ENCODE results near the gene NRXN2.
"Not testable (repeated sequence)": the region's sequence is repeated elsewhere in the genome, so short reads cannot be mapped to it uniquely, and the experiment has no call there.

NRXN2 gene

DNA sequence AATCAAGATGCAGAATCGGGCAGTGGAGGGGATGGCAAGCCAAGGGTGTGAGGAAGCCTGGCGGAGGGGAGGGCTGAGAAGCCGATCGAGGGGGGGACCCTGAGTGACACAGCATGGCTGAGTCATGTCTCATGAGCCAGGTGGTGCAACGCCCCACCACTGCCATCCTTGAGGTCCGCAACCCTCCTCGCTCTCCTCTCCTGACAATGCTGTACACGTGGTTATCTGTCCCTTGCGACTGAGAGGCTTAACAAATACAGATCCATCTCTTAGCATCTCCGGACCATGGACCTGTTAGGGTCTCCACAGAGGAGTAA, 117.8 kb downstream of the NRXN2 start:
- DNase-seq (ENCODE audit: low spot score) = no peak

DNA sequence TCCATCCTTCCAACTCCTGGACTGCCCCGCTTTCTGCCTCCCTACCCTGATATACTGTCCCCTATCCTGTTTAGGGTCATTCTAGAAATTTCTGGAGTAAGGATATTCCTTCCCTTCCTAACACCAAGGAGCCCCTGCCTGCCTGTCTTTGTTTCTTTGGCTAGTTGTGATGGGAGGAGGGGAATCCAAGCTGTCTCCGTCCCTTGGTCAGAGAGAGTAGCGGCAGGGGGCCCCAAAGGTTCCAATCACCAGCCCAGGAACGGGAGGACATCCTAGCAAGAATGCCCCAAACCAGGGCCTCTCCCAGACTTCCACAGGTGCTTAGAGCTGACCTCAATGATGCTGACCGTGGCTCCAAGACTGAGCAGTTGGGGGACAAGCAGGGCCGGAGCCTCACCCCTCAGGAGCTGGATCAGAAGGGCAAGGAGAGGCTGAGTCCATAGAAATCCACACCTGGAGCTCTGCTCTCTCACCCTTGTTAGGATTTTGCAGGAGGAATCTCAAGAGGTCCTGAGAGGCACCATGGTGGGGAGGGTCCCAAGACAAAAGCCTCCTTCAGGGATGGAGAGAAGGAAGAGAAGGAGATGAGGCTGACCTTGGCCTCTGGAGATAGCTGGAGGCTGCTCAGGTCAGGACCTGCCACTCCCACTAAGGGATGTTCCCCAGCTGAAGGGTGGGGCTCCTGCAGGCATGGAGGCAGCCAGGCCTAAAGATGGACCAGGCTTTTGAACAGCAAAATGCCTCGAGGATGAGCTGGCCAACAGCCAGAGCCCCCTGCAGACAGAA, 118.3 kb downstream of the NRXN2 start:
- DNase-seq (ENCODE audit: low spot score) = no peak

DNA sequence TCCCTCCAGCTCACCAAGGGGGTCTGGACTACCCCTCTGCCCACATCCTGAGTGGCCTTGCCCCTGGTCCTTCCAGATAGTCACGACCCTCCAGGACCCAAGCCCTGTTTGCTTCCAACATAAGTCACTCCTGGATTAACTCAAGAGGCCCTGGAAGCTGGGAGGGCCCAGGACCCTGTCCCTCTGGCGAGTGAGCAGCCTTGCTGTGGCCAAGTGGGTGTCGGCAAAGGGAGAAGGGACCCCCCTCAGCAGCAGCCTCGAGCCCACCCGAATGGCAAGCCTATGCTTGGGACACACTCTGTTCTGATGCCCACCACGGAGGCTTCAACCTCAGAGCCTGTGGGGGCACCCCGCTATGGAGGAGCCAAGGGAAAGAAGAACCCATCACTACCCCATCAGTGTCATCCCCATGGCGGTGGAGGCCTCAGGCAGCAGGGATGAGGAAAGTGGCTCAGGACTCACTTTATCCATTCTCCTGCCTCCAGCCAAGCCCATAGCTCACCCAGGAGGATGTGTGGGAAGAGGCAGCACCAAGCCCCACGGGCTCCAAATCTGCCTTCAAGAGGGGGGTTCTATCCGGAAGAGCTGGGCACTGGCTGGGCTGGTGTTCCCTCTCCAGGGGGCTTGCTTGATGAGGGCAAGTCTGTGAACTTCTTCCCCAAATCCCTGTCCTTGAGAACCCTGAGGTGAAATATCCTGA, 119.4 kb downstream of the NRXN2 start:
- DNase-seq (ENCODE audit: low spot score) = no peak

DNA sequence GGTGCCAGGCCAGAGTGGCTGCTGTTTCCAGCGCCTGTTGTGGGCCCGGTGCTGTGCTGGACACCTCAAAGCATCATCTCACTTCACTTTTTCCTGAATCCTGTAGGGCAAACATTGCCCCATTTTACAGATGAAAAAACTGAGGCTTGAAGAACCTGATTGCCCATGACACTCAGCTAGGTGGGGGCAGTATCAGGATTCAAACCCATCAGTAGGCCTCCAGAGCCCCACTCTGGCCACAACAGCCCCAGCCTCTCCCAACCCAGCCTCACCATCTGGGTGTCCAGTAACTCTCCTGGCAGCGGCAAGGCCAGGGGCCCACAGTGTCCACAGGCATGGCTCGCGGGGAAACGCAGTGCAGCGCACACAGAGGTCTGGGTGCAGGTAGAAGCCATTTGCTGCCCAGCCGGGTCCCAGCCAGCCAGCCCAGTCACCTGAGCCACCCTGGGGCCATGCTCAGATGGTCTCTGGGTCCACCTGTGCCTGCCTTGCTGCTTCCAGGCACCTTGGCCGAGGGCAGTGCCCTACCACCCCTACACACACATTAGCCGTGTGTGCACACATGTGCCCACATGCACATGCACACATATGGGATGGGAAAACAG, 120.4 kb downstream of the NRXN2 start:
- no peak for DNase-seq (ENCODE audit: low spot score)

DNA sequence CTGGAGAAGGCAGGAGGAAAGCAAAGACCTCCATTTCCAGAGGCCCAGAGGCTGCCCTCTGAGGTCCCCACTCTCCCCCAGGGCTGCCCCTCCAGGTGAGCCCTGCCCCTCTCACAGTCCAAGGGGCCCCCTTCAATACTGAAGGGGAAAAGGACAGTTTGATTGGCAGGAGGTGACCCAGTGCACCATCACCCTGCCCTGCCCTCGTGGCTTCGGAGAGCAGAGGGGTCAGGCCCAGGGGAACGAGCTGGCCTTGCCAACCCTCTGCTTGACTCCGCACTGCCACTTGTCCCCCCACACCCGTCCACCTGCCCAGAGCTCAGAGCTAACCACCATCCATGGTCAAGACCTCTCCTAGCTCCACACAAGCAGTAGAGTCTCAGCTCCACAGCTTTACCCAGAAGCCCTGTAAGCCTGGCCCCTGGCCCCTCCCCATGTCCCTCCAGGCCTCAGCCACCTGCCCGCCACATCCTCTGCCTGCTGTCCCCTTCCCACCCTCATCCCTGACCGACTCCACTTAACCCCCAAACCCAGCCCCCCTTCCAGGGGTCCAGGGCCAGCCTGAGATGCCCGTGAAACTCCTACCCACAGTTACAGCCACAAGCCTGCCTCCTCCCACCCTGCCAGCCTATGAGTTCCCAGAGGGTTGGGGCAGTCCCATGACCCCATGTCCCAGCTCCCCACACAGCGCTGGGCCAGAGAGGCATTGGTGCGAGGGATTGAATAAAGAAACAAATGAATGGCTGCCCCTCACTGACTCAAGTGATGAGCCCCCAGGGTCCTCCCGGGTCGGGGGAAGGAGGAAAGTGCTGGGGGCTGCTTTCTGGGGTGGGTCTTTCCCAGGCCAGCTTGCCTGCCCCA, 121.2 kb downstream of the NRXN2 start:
- no peak for DNase-seq (ENCODE audit: low spot score)

DNA sequence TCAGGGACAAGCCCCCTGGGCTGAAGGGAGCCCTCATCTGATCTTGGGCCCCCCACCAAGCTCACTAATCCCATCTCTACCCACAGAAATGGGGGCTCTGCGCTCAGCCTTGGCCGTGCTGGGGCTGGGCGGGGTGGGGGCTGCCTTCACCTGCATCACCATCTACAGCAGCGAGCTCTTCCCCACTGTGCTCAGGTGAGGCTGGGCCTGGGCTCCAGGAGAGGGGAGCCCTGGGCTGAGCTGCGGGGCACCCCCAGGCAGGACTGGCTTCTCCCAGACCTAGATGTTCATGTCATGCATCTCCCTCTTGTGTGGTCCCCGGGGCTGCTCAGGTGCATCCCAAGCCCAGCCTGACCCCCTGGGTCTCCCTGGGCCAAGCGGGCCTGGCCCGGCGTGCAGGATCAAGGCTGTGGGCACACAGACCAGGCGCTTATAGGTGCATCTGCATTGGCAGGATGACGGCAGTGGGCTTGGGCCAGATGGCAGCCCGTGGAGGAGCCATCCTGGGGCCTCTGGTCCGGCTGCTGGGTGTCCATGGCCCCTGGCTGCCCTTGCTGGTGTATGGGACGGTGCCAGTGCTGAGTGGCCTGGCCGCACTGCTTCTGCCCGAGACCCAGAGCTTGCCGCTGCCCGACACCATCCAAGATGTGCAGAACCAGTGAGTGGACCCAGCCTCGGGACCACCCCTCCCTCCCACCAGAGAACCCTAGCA, 122.6 kb downstream of the NRXN2 start:
- DNase-seq (ENCODE audit: low spot score) = no peak

DNA sequence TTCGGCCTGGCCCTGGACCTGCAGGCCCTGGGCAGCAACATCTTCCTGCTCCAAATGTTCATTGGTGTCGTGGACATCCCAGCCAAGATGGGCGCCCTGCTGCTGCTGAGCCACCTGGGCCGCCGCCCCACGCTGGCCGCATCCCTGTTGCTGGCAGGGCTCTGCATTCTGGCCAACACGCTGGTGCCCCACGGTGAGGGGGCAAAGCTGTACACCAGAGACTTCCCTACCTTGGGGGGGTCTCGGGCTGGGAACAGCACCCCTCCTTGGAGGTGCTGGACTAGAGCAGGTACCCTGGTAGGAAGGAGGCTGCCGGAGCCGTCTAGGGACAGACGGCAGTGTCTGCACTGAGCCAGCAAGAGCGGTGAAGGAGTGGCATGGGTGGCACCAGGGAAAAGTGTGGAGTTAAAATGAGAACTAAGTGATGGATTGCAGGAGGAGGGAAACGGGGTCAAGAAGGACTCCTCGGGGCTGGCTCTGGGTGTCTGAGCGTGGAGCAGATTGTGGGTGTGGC, 123.2 kb downstream of the NRXN2 start:
- no peak for DNase-seq (ENCODE audit: low spot score)

DNA sequence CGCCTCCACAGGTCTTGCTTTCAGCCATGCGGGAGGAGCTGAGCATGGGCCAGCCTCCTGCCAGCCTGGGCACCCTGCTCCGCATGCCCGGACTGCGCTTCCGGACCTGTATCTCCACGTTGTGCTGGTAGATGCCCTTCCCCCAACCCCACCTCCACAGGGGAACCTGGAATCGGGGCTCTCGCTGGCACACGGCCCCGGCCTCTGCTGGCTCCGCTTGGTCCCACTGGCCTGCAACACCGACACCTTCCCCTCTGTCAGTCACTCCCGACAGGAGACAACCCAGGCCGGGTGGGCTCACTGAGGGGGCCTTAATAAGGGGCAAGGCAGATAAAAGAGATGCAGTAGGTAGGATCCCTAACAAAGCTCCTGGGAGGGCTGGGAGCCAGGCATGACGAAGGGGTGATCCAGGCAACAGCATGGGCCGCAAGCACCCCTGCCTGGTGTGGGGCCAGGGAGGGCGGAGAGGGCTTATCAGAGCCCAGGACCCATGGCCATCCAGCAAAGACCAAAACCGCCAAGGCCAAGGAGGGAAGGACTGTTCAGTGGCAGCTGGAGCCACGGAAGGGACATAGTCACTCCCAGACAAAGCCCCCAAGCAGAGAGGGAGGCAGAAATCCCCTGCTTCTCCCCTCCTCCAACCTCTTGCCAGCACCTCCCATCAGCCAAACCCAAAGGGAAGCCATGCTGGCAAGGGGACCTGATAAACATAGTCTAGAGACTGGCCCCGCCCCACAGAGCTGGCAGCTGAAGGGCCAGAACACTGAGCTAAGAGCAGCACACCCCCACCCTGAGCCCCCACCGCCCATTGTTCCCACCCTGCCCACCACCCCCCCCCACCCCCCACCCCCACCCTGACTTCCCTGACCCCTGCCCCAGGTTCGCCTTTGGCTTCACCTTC, 124.0 kb downstream of the NRXN2 start:
- DNase-seq (ENCODE audit: low spot score) = no peak

DNA sequence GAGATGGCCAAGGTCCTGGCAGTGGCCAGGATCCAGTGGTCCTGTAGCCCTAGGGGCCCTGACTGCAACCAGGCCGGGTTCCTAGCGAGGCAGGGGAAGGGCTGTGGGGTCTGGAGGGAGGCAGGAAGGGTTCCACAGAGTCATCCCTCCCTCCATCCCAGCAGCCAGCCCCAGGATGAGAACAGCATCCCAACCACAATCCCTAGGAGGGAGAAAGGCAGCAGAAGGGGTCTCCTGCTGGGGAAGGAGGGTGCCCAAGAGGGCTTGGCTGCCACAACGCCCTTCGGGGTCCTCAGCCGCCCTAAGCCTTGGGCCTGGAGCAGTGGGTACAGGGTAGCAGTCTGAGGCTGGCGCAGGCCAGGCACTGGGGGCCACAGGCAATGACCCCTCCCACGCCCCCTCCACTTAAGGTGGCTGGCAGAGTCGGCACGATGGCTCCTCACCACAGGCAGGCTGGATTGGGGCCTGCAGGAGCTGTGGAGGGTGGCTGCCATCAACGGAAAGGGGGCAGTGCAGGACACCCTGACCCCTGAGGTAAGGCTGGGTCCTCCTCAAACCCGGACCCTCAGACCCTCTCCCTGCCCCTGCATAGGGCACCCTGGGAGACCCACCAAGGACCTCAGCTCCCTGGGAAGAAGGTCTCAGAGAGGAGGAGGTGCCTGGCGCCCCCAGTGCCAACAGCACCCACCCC, 124.7 kb downstream of the NRXN2 start:
- no peak for DNase-seq (ENCODE audit: low spot score)

DNA sequence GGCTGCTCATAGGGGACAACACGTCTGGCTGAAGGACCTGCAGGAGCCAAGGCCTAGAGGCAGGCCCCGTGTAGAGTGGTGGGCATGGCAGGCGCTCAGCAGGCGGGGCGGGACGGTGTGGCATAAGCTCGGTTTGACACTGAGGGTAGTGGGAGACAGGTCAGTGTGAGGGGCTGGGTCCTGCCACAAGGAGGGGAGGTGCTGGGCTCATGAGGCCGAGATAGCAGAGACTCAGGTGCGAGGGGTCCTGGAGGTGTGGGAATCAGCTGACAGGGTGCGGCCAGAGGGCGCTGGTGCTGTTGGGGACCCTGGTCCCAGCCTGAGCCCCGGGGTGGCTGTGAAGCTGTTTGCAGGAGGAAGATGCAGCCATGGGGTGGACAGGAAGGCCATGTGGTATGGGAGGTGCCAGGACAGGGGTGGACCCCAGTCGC, 125.3 kb downstream of the NRXN2 start:
- DNase-seq (ENCODE audit: low spot score) = no peak

DNA sequence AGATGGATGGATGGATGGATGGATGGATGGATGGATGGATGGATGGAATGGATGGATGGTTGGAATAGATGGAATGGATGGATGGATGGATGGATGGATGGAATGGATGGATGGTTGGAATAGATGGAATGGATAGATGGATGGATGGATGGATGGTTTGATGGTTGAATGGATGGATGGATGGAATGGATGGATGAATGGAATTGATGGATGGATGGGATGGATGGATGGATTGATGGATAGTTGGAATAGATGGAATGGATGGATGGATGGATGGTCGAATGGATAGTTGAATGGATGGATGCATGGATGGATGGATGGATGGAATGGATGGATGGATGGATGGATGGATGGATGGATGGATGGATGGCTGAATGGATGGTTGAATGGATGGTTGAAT, 127.1 kb downstream of the NRXN2 start:
- not testable (repeated sequence) for DNase-seq (ENCODE audit: low spot score)

DNA sequence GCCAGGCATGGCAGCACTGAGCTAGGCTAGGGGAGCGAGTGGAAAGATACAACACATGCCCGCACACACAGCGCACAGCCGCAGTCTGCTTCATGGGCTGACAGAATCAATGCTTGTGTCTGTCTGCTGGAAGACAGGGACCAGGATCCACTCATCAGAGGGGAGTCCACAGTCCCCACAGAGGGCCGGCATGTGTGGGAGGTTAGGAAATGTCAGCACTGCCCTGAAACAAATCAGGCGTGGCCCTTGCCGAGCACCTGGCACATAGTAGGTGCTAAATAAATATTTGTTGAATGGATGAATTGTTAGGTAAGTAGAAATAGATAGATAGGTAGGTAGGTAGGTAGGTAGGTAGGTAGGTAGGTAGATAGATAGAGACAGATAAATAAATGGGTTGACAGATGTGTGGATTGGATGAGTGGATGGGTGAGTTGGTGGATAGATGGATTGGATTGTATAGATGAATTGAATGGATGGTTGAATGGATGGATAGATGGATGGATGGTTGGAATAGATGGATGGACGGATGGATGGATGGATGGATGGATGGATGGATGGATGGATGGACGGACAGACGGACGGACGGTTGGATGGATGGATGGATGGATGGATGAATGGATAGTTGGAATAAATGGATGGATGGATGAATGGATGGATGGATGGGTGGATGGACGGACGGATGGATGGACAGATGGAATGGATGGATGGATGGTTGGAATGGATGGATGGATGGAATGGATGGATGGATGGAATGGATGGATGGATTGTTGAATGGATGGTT, 128.6 kb downstream of the NRXN2 start:
- DNase-seq (ENCODE audit: low spot score) = no peak

DNA sequence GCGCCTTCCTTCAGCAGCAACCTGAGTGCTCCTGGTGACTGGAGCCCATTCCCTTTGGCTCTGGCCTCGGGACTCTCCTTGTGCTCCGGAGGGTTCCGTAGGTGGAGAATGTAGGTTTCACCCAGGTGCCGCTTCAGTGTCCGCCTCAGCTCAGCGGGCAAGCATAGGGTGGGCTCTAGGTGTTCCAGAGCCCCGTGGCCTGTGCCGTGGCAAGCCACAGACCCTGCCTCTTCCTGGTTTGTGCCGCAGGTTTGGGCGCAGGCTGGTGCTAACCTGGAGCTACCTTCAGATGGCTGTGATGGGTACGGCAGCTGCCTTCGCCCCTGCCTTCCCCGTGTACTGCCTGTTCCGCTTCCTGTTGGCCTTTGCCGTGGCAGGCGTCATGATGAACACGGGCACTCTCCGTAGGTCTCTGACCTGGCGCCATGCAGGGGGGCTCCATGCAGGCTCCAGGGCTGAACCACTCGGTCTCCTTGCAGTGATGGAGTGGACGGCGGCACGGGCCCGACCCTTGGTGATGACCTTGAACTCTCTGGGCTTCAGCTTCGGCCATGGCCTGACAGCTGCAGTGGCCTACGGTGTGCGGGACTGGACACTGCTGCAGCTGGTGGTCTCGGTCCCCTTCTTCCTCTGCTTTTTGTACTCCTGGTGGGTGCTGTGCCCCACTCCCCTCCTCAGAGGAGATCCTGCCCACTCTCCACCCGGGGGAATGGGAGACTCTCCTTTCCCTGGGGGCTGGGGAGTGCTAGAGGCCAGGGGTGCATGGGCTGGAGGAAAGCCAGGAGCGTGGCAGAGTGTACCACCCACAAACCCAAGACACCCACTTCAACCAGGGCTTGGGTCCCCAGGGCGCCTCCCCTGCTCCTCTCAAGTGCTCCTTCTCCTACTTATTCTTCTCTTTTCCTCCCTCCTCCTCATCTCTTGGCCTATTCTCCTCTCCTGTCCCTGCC, 129.6 kb downstream of the NRXN2 start:
- DNase-seq (ENCODE audit: low spot score) = no peak

DNA sequence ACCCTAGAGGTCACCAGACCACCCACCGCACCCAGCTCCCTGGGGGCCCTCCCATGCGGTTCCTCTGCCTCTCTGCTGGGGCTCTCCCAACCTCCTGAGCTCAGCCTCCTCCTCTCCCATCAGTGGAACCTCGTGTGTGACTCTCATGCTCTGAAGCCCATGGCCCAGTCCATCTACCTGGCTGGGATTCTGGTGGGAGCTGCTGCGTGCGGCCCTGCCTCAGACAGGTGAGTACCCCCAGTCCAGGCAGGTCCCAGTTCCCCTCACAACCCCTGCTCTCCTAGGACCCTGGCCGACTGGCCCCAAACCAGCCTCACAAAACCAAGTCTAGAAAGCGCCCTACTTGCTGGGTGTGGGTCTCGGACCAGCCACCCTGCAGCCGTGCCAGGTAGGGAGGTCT, 130.3 kb downstream of the NRXN2 start:
- no peak for DNase-seq (ENCODE audit: low spot score)

DNA sequence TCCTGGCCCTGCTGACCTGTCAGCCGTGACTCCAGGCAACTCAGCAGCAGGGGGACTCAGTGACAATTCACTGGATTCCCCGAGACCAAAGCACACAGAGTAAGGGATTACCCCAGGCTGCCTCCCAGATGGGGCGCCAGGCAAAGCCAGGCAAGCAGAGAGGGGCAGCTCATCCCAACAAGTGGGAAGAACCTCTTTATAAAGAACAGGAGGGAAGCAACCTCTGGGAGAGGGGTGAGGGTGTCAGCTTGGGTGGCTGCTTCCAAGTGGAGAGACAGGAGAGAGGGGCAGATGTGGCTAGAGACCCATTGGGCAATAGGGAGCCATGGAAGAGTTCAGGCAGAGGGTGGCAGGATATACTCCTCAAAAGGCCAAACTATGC, 130.8 kb downstream of the NRXN2 start:
- no peak for DNase-seq (ENCODE audit: low spot score)

DNA sequence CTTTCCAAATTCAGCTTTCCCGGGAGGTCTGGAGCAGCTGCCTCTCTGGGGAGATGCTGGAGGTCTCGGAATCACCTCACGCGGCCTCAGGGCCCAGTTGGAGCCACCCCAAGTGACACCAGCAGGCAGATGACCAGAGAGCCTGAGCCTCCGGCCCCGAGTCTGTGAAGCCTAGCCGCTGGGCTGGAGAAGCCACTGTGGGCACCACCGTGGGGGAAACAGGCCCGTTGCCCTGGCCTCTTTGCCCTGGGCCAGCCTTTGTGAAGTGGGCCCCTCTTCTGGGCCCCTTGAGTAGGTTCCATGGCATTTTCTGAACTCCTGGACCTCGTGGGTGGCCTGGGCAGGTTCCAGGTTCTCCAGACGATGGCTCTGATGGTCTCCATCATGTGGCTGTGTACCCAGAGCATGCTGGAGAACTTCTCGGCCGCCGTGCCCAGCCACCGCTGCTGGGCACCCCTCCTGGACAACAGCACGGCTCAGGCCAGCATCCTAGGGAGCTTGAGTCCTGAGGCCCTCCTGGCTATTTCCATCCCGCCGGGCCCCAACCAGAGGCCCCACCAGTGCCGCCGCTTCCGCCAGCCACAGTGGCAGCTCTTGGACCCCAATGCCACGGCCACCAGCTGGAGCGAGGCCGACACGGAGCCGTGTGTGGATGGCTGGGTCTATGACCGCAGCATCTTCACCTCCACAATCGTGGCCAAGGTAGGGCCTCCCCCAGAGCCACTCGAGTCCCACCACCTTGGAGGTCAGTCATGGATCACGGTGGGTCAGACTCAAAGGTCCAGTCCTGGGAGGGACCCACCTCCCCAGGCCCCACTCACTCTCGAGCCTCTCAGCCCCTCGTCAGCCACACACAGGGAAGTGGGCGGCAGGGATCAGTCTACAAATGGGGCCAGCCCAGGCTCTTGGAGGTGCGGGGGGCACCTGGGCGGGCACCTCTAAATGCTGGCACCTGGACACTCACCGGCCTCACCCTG, 131.5 kb downstream of the NRXN2 start:
- DNase-seq (ENCODE audit: low spot score) = no peak

DNA sequence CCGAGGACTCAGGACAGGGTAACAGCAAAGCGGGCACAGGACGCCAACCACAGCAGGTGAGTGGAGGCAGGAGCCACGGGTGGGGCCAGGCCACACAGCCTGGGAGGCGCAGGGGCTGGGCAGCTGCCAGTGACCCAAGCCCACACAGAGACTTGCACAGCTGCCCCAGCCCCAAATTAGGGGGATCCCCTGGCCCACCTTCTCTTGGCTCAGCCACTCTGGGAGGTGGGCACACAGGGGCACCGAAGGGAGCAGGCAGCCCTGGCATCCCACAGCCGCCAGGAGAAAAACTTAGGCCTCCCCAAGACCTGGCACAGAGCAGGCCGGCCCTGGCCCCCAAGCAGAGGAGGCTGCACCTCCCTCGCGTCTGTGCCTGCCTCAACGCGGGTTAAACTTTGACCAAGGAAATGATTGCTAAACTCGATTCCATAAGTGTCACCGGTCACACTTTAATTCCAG, 132.2 kb downstream of the NRXN2 start, which contains the start of gene SLC22A12:
TSS of gene SLC22A12 (plus strand) at position 458 of the 459 bp plus-strand sequence. CDS start 337 bp downstream, outside the sequence.
- DNase-seq (ENCODE audit: low spot score) = no peak
